ENCODE results near the gene CLOCK. TPM values are rescaled to one million over a fixed set of nuclear protein-coding genes. Genes with fewer than 3 reads are reported as not detected.

CLOCK gene
- total and polyA plus RNA-seq, 2 of the 8 experiments (the other 6 are each of a cell fraction or from before 2014, with no cell fraction given) = 7.7 to 24.2 TPM

- CTCF ChIA-PET (ENCODE audit: partially characterized antibody) = interaction anchor here (1.1 kb wide), 1 partner anchor 87 kb away, joined by 3 read pairs; no protein-coding TSS in a partner anchor
- no peak for TF ChIP-seq SIN3A (conservative IDR thresholded peaks at IDR 0.05 in 1 of 2, IDR thresholded peaks at IDR 0.05 in 1 of 2; ENCODE audit: low read depth in 1 of 2, low read length in 2 of 2)
- TF ChIP-seq ZNF274 (IDR thresholded peaks at IDR 0.05; ENCODE audit: borderline replicate concordance, extremely low read depth, low read length) = no peak
- no peak for TF ChIP-seq SAP30 (IDR thresholded peaks at IDR 0.05; ENCODE audit: insufficient read depth, insufficient replicate concordance, low read length)
- no peak for TF ChIP-seq FOSL1 (IDR thresholded peaks at IDR 0.05; ENCODE audit: insufficient read depth, low read depth, low read length)
- TF ChIP-seq BCL11A (IDR thresholded peaks at IDR 0.05; ENCODE audit: low read depth in 2 of 2, low read length in 2 of 2) = no peak
- no peak for TF ChIP-seq GTF2F1 (IDR thresholded peaks at IDR 0.05; ENCODE audit: borderline replicate concordance, low read depth, low read length)
- no peak overlapping the region for H3K14ac ChIP-seq (ENCODE audit: insufficient read length)
- H3K27ac ChIP-seq (ENCODE audit: low read depth, low read length) = no peak overlapping the region
- H3K56ac ChIP-seq (replicated peaks; ENCODE audit: insufficient read length, low read depth, low read length) = no peak overlapping the region
- H4K8ac ChIP-seq (ENCODE audit: extremely low read depth, insufficient read depth, low read length) = no peak overlapping the region
- no peak overlapping the region for H2BK15ac ChIP-seq (ENCODE audit: low read length)
- no peaks in the 10 kb centered on the region for H3K27me3 ChIP-seq (replicated peaks in 1 of 4; ENCODE audit: control insufficient read depth in 3 of 4, extremely low read depth in 1 of 4, insufficient read depth in 3 of 4, low read length in 3 of 4)
- FAIRE-seq (no peak), DNase-seq (ENCODE audit: low read depth in 1 of 2, low spot score in 2 of 2) (no peak)
- no peak overlapping the region for H2AK5ac ChIP-seq (ENCODE audit: low read depth, low read length)
- no peak overlapping the region for H2BK120ac ChIP-seq (replicated peaks; ENCODE audit: low read depth, low read length)
- no peak overlapping the region for H2BK5ac ChIP-seq (ENCODE audit: low read depth, low read length)
- H4K5ac ChIP-seq (ENCODE audit: insufficient read length, low read depth, low read length) = no peak overlapping the region
- H3K9me3 ChIP-seq (ENCODE audit: insufficient read depth in 2 of 2, low read depth in 1 of 2, low read length in 1 of 2) = no peaks in the 10 kb centered on the region
- H3K4me1 ChIP-seq (replicated peaks in 1 of 4; ENCODE audit: control insufficient read depth in 3 of 4, insufficient read depth in 4 of 4, low read length in 3 of 4) = peaks cover 0 to 6% (median under 1%) of the 10 kb centered on the region in 4 experiments; a peak in 2 of 7 replicates
- peaks cover 18% of the 10 kb centered on the region for H3K23me2 ChIP-seq (ENCODE audit: low read depth, low read length)
- peak overlapping the region in 3 of 4 experiments; percentile 74 to 80 (median 78); a peak in 5 of 8 replicates for H3K4me3 ChIP-seq (ENCODE audit: extremely low read depth in 1 of 4, insufficient read depth in 2 of 4, low read depth in 3 of 4, low read length in 4 of 4)
- H3K79me1 ChIP-seq (ENCODE audit: low read depth, low read length) = peaks cover 4% of the 10 kb centered on the region
- H2AFZ ChIP-seq (ENCODE audit: low read length) = no peak overlapping the region
- no peak overlapping the region for H2BK20ac ChIP-seq (ENCODE audit: low read length)
- peaks cover 0 to 27% (median 1%) of the 10 kb centered on the region in 4 experiments; a peak in 3 of 8 replicates for H3K36me3 ChIP-seq (ENCODE audit: control insufficient read depth in 2 of 4, insufficient read depth in 4 of 4, low read length in 3 of 4)
- H3K79me2 ChIP-seq (ENCODE audit: control insufficient read depth in 1 of 2, insufficient read depth in 2 of 2, low read length in 2 of 2) = peaks cover 33 to 65% of the 10 kb centered on the region in 2 experiments
- H3K23ac ChIP-seq (ENCODE audit: insufficient read length) = no peak overlapping the region
- POLR2A ChIA-PET (ENCODE audit: partially characterized antibody) = interaction anchor here (0.6 to 1.6 kb wide), 3 partner anchors 8 to 52 kb away, joined by 3 to 6 read pairs (median 3); no protein-coding TSS in a partner anchor
- peak overlapping the region; percentile 81 to 97 for H3K4me2 ChIP-seq (ENCODE audit: insufficient read depth in 1 of 2, low read depth in 2 of 2, low read length in 2 of 2)
- no peak overlapping the region for H3K18ac ChIP-seq (ENCODE audit: extremely low read depth, low read length)
- H4K91ac ChIP-seq (replicated peaks; ENCODE audit: insufficient read length, low read length) = no peak overlapping the region
- peaks cover 12 to 15% of the 10 kb centered on the region in 2 experiments for H4K20me1 ChIP-seq (replicated peaks in 1 of 2; ENCODE audit: control insufficient read depth in 1 of 2, insufficient read depth in 2 of 2, low read length in 2 of 2)
- peak overlapping the region in 2 of 4 experiments; percentile 51 to 53; a peak in 2 of 7 replicates for H3K9ac ChIP-seq (replicated peaks in 1 of 4; ENCODE audit: extremely low read depth in 1 of 4, low read depth in 3 of 4, low read length in 3 of 4)
- no peak overlapping the region for H3K4ac ChIP-seq (replicated peaks; ENCODE audit: insufficient read length, low read depth, low read length)
- H2BK12ac ChIP-seq (ENCODE audit: low read depth, low read length) = no peak overlapping the region
- 81% methylated on average over 1 of the region's 1 CpG; no CpG with 5 or more reads in 1 of the 2 experiments for WGBS, 2 experiments (ENCODE audit: extremely low coverage in 1 of 2, insufficient coverage in 1 of 2, insufficient read length in 1 of 2, insufficient replicate concordance in 2 of 2, low coverage in 1 of 2, low lambda C conversion rate in 2 of 2, missing lambda C conversion rate in 1 of 2)
Observed at GRCh38 chr4:55398461-55398860, 148.2 kb downstream of the CLOCK start.

All from H1 (cell line).